ENCODE data around the gene SRMS.
A peak's percentile ranks its signal among the peaks of the same experiment; 100 is the strongest.

Gene SRMS

DNA sequence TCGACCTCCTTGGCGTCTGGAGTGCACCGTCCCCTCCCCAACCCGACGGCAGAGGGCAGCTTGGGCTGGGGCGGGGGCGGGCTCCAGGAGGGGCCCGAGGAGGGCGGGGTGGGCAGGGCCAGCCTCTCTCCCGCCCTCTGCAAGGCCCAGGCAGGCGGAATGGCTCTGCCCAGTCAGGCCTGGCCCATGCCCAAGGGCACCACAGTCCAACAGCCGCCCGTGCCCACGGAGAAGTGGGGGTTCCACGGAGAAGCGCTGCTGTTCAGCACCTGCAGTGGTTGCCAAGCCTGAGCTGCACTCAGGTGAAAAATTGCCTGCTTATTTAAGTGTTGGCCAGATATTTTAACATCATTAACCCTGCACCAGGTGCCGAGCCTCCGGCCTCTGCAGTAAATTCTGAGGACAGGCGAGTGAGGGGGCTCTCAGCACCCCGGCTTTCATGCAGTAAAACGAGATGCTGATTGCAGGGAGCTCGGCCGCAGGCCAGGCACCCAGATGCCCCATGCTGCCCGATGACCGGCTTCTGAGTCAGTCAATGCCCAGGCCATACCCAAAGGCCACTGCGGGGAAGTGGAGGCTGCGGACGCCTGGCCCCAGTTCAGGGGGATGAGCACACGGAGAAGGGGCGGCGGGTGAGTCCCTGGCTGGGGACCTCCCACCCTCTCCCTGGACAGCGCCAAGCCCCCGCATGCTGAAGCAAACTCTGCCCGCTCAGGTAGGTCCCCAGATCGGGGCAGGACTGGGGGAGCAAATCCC lies at the start of gene SRMS:
Gene SRMS, minus strand, starts transcription at position 25 of the 756 bp plus-strand sequence. CDS start 286 bp downstream, outside the sequence.
- DNase-seq (ENCODE audit: low read depth, low spot score), result no peak

- DNase-seq (ENCODE audit: low read depth, low spot score), result no peak
These were observed 48.9 kb upstream of the SRMS start for GRCh38 chr20:63596423-63596822.

GRCh38 chr20:63595416-63596127 lies 48.0 kb upstream of the SRMS start:
- DNase-seq (ENCODE audit: low read depth, low spot score), result no peak

DNA sequence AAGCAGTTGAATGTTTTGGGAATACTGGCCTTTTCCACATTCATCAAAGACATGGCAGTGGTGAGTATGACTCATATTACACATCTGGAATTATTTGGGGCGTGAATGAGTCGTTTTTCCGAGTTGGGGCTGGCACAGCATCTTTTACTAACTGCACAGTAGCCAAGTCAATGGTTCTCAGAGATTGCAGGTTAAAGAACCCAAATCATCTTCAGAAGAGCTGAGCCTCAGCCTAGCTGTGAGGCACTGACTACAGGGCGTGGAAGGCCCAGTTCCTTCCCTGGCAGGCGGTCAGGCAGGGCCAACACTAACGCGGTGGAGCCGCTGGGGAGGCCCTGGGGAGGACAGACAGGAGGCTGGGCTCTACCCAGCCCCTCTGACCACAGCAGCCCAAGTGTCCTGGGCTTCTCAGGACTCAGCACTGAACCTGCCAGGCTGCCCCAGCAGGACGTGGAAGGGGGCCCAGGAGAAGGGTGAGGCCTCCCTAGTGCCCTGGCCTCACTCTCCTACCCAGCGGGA lies 46.6 kb upstream of the SRMS start:
- no peak for DNase-seq (ENCODE audit: low read depth, low spot score)

DNA sequence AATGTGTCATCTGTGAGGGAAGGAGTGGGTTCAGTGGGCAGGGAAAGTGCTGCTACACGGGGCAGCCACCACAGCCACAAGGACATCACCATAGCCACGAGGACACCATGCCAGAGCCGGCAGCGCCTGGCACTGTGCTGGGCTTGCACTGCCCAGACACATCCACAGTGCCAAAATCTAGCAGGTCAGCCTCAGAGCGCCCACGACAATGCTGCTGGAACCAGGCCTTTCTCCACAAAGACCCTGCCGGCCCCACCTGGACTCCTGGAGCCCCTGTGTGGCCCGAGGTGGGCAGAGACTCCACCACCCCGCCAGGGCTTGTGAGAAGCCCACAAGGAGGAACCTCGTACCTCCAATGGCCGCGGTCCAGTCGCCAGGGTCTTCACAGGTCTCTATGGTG lies 45.1 kb upstream of the SRMS start:
- DNase-seq (ENCODE audit: low read depth, low spot score), result no peak

- no peak for DNase-seq (ENCODE audit: low read depth, low spot score)
These were observed 44.3 kb upstream of the SRMS start for GRCh38 chr20:63591786-63592355.

GRCh38 chr20:63591147-63591533 lies 43.6 kb upstream of the SRMS start:
- no peak for DNase-seq (ENCODE audit: low read depth, low spot score)

GRCh38 chr20:63590218-63591146 lies 42.9 kb upstream of the SRMS start:
- DNase-seq (ENCODE audit: low read depth, low spot score), result no peak

GRCh38 chr20:63589261-63590217 lies 42.0 kb upstream of the SRMS start:
- DNase-seq (ENCODE audit: low read depth, low spot score), result no peak

GRCh38 chr20:63588641-63589041 lies 41.1 kb upstream of the SRMS start:
- no peak for DNase-seq (ENCODE audit: low read depth, low spot score)

- DNase-seq (ENCODE audit: low read depth, low spot score), result no peak
These were observed 40.4 kb upstream of the SRMS start for GRCh38 chr20:63587776-63588591.

GRCh38 chr20:63587256-63587655 lies 39.7 kb upstream of the SRMS start:
- DNase-seq (ENCODE audit: low read depth, low spot score), result no peak

- no peak for DNase-seq (ENCODE audit: low read depth, low spot score)
These were observed 39.2 kb upstream of the SRMS start for GRCh38 chr20:63586797-63587196.

- no peak for DNase-seq (ENCODE audit: low read depth, low spot score)
These were observed 38.3 kb upstream of the SRMS start for GRCh38 chr20:63585616-63586565.

DNA sequence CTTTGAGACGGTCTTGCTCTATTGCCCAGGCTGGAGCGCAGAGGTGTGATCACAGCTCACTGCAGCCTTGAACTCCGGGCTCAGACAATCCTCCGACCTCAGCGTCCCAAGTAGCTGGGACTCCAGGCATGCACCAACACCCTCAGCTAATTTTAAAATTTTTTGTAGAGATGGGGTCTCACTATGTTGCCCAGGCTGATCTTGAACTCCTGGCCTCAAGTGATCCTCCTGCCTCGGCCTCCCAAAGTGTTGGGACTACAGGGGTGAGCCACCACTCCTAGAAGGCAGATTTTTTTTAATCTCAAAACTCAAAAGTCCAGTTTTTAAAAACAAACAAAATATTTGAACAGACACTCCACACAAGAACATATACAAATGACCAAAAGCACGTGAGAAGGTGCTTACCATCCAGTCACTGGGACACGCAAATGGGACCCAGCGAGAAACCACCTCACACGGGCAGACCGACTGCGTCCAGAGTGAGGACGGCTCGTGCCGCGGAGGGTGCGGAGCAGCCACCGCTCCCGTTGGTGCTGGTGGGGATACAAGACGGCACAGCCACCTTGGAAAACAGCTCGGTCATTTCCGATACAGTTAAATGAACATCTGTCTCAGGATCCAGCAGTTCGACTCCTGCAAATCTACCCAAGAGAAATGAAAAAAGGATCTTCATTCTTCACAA lies 35.0 kb upstream of the SRMS start:
- no peak for DNase-seq (ENCODE audit: low read depth, low spot score)

DNA sequence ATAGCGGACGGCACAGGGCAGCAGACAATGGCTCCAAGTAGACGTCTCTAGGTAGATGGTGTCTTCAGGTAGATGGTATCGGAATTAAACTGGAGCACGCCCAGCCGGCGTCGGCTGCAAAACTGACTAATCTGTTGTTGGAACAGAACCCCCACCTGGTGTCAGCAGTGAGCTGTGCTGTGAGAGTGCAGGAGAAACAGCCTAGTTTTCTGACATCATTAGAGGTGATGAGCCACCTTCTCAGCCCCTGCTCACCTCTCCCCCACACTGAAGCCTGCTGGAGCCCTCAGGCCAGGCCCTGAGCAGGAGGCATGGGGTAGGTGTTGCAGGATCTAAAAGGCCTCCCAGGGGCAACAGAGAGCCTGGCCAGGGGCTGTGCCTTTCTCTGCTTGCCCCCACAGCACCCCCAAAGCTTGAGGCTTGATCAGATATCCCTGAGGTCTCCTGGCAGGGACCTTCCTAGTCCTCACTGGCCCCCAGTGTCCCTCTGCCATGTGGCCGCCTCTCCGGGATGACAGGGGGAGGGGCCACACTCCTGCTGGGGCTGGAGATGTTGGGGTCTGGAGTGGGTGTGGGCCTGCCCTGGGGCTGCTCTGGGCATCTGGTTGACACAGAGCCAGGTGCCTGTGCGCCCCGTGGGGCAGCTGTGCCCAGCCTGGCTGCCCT lies 33.4 kb upstream of the SRMS start:
- peak; percentile 79 for DNase-seq (ENCODE audit: low read depth, low spot score)

DNA sequence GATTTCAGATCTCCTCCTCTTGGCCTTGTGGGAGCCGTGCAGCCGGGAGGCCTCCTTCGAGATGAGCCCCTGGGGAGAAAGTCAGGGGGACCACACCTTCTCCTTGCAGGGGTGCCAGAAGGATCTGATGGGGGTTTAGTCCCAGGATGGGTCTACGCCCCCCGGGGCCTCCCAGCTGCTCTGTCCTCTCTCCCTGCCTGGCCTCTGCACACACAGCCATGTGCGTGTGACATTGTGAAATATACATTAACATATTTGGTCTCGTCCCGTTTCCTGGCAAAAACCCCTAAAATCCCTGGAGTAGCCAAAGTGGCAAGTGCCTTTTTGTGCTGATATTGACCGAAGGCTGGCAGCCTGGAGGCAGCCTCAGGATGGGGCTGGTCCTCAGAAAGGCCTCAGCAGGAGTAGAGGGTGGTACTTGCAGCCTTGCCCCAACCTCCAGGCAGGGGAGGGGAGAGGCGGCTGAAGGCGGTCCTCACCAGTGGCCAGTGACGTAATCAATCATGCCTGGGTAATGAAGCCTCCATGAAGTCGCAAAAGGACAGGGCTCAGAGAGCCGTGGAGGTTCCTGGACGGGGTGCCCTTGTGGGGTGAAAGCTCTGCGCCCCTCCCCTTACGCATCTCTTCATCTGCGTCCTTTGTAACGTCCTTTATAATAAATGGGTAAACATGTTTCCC lies 31.6 kb upstream of the SRMS start:
- no peak for DNase-seq (ENCODE audit: low read depth, low spot score)
